PFSK-1 (cell line): Measurements from ENCODE around the gene KCTD16.

Source experiments
- POLR2AphosphoS5 ChIP-seq: IDR thresholded peaks from 2 replicates; pipeline ENCODE4 v1.6.1; 2012; ENCODE audit warnings: low read depth, mild to moderate bottlenecking, control low read depth, low read length, moderate library complexity
- TAF1 ChIP-seq: IDR thresholded peaks from 2 replicates; pipeline ENCODE4 v1.6.1; 2012; ENCODE audit warnings: low read length, control low read depth, borderline replicate concordance; ENCODE audit not compliant: insufficient read depth
- TF ChIP-seq, protein P1 (sequence below), 2 experiments: IDR thresholded peaks; 2 replicates each; pipeline versions ENCODE4 v1.6.1 to v1.8.0; 2011 to 2012; ENCODE audit warnings: low read depth in 2 of 2, low read length in 2 of 2, control low read depth in 1 of 2, inconsistent platforms in 1 of 2, mild to moderate bottlenecking in 1 of 2, moderate library complexity in 1 of 2; ENCODE audit not compliant: insufficient read depth in 1 of 2

DNA sequence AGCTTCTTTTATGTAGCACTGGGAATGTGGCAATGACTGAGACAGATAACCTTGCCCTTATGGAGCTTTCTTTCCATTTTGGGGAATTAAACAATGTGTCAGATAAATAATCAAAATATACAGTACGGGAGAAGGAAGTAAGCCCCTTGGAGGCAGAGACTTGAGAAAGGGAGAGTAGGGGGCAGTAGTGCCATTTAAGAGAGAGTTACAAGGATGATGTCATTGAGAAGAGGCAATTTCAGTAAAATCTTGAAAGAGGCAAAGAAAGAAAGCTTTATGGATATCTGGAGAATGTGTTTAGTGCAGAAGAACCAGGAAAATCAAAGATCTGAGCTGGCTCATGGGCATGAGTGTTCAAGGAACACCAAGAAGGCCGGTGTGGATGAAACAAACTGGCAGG lies 77.3 kb downstream of the KCTD16 start:
- TF ChIP-seq, protein P1, sequence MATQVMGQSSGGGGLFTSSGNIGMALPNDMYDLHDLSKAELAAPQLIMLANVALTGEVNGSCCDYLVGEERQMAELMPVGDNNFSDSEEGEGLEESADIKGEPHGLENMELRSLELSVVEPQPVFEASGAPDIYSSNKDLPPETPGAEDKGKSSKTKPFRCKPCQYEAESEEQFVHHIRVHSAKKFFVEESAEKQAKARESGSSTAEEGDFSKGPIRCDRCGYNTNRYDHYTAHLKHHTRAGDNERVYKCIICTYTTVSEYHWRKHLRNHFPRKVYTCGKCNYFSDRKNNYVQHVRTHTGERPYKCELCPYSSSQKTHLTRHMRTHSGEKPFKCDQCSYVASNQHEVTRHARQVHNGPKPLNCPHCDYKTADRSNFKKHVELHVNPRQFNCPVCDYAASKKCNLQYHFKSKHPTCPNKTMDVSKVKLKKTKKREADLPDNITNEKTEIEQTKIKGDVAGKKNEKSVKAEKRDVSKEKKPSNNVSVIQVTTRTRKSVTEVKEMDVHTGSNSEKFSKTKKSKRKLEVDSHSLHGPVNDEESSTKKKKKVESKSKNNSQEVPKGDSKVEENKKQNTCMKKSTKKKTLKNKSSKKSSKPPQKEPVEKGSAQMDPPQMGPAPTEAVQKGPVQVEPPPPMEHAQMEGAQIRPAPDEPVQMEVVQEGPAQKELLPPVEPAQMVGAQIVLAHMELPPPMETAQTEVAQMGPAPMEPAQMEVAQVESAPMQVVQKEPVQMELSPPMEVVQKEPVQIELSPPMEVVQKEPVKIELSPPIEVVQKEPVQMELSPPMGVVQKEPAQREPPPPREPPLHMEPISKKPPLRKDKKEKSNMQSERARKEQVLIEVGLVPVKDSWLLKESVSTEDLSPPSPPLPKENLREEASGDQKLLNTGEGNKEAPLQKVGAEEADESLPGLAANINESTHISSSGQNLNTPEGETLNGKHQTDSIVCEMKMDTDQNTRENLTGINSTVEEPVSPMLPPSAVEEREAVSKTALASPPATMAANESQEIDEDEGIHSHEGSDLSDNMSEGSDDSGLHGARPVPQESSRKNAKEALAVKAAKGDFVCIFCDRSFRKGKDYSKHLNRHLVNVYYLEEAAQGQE (IDR thresholded peaks at IDR 0.05; ENCODE audit: insufficient read depth in 1 of 2, low read depth in 2 of 2, low read length in 2 of 2), result no peak
- TF ChIP-seq POLR2AphosphoS5 (no peak), TAF1 (no peak)
